GM19452 (cell line): ENCODE data around the gene PAOX.
"Not testable (repeated sequence)": the region's sequence is repeated elsewhere in the genome, so short reads cannot be mapped to it uniquely, and the experiment has no call there.

Source experiments
- ATAC-seq: cut with Tn5 transposase; IDR thresholded peaks from one replicate; pipeline ENCODE4 v1.9.1; 2021; ENCODE audit not compliant: unreplicated experiment

The PAOX gene

GRCh38 chr10:133431888-133432613 is 53.0 kb downstream of the PAOX start:
- ATAC-seq, result not testable (repeated sequence)

DNA sequence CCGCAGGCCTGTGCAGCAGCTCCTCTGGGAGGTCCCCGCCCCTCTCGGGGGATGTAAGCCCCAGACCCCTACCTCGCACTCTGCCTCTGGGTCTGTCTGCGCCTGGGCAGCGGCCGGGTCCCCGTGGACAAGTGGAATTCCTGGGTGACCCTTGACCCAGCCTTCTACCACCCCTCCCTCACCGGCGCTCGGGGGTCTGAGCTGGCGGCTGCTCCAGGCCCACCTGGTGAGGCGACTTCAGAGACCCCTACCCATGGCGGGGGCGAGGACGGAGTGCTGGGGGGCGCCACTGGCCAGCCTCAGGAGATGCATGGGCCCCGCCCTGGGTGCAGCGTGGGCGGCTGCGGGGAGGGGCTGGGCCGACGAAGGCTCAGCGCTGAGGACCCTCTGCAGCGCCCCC is 53.7 kb downstream of the PAOX start:
- not testable (repeated sequence) for ATAC-seq

GRCh38 chr10:133438711-133439273 is 59.7 kb downstream of the PAOX start:
- no peak for ATAC-seq

- no peak for ATAC-seq
These were observed 60.7 kb downstream of the PAOX start for GRCh38 chr10:133439517-133440461.

DNA sequence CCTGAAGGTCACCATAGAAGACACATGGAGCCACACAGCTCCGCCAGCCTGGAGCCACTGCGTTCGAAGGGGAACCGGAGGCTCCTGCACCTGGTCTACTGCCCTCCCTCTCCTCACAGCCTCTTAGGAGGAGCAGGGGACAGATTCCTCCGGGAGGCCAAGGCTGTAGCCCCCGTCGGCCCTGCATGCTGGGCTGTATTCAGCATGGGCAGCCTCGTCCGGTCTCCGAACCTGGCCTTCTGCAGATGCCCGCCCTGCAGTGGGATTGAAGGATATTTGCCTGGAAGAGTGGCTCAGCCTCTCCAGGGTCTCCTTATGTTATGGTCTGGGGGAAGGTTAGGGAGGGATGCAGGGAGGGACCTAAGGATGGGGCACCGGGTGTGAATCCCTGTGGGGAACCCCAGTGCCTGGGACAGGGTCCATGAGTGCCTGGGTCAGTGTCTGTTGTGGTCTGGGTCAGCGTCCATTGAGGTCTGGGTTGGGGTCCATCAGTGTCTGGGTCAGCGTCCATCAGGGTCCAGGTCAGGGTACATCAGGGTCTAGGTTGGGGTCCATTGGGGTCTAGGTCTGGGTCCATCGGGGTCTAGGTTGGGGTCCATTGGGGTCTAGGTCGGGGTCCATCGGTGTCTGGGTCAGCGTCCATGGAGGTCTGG is 61.7 kb downstream of the PAOX start:
- ATAC-seq, result no peak
